ENCODE measurements around the gene RAB44.

GRCh38 chr6:36765190-36765589 lies 67.6 kb downstream of the RAB44 start:
- TF ChIP-seq CTCF (IDR thresholded peaks at IDR 0.05) (no peak), EZH2 (IDR thresholded peaks at IDR 0.05; ENCODE audit: borderline replicate concordance, insufficient read depth, low read depth, low read length, poor library complexity, severe bottlenecking) (no peak)
